GM19035 (cell line): ENCODE data around the gene RRP1B.
A peak's percentile ranks its signal among the peaks of the same experiment; 100 is the strongest.
"Not testable (repeated sequence)": the region's sequence is repeated elsewhere in the genome, so short reads cannot be mapped to it uniquely, and the experiment has no call there.

ENCODE experiments used
- ATAC-seq: cut with Tn5 transposase; IDR thresholded peaks from one replicate; pipeline ENCODE4 v1.9.1; 2021; ENCODE audit not compliant: unreplicated experiment

RRP1B gene, protein sequence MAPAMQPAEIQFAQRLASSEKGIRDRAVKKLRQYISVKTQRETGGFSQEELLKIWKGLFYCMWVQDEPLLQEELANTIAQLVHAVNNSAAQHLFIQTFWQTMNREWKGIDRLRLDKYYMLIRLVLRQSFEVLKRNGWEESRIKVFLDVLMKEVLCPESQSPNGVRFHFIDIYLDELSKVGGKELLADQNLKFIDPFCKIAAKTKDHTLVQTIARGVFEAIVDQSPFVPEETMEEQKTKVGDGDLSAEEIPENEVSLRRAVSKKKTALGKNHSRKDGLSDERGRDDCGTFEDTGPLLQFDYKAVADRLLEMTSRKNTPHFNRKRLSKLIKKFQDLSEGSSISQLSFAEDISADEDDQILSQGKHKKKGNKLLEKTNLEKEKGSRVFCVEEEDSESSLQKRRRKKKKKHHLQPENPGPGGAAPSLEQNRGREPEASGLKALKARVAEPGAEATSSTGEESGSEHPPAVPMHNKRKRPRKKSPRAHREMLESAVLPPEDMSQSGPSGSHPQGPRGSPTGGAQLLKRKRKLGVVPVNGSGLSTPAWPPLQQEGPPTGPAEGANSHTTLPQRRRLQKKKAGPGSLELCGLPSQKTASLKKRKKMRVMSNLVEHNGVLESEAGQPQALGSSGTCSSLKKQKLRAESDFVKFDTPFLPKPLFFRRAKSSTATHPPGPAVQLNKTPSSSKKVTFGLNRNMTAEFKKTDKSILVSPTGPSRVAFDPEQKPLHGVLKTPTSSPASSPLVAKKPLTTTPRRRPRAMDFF

DNA sequence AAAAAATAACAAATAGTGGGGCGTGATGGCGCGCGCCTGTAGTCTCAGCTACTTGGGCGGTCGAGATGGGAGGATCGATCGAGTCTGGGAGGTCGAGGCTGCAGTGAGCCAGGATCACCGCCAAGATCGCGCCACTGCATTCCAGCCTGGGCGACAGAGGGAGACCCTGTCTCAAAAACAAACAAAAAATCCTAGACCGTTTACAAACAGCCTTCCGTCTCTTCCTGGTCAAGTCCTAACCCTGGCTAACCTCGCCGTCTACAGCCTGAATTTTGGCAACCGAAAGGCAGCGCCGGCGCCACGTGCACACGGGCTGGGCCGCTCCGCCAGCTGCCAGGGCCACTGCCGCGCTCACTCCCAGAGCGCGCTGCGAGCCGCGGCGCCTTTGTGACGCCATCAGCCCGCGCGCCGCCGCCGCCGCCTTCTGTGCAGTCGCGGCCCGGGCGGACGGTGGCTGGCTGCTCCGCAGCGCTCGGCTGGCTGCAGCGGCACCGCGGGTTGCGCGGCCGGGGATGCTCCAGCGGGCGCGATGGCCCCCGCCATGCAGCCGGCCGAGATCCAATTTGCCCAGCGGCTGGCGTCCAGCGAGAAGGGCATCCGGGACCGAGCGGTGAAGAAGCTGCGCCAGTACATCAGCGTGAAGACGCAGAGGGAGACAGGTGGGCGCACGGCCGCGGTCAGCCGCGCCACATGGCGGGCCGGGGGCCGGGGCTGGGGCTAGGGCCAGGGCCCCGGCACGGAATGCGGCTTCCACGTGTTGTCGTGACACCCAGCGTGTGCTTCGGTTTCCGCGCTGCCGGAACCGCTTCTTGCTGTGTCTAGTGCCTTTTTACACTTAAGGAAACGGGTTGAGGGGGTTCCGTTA is at the start of gene RRP1B, which contains the start of gene HSF2BP:
Gene RRP1B (plus strand): TSS at position 425 of the 865 bp plus-strand sequence. CDS start 105 bp downstream, at position 530.
Gene HSF2BP (minus strand): TSS at position 353 of the 865 bp plus-strand sequence. CDS start 1,392 bp downstream, outside the sequence.
- ATAC-seq: peak; percentile 81

DNA sequence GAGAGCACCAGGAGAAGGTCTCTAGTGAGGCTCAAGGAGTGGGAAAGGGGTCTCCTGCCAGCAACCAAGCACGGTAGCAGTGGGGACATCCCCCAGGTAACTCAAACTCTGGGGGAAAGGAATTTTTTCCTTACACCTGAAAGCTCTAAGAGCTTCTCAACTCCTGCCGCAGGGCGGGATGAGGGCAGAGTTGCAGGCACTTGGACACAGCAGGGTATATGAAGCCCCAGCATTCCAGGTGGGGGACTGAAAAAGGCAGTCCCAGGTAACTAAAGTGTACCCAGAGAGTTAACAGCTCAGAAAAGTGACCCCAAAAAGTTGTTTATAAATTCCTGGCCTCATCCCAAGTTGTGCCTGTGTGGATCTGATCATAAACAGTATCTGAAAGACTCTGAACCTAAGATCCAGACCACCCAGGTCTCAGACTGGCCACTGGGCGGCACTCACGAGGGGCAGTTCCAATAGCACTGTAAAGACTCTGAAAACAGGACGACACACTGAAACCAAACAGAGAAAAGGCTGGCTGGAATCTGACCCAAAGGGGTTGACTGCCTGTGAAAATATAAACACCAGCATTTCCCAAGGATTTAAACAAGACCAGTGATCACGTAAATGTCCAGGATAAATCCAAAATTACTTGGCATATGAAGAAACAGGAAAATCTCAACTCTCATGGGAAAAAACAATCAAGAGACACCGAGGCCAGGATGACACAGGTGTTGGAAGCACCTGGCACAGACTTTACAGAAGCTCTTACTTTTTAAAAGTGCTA is 47.6 kb upstream of the RRP1B start:
- no peak for ATAC-seq

DNA sequence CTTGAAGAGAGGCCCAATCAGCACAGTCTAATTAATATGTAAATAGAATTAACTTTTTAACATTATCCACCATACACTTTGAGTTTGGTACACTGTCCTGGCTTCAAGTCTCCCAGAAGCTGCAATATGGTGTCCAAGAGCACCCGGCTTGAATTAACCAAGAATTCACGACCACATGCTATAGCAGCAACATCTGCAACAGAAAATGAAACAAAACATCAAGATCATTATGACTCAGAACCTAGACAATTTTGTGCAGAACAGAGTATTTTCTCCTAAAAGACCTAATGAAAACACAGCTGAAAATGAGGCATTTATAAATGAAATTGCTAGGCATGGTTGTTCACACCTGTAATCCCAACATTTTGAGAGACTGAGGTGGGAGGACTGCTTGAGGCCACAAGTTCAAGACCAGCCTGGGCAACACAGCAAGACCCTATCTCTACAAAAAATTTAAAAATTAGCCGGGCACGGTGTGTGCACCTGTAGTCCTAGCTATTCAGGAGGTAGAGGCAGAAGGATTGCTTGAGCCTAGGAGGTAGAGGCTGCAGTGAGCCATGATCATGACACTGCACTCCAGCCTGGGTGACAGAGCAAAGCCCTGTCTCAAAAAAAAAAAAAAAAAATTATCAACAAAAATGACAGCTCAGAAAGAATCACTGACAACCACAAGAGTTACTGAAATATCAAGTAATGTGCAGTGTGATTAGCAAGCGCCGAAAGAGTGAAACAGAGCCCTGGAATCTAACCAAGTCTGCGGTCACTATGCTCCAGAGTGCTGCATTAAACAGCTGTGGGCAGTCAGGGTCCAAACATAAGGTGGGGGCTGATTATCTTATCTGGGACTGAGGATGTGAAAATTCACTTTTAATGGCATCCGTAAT is 45.4 kb upstream of the RRP1B start:
- no peak for ATAC-seq

DNA sequence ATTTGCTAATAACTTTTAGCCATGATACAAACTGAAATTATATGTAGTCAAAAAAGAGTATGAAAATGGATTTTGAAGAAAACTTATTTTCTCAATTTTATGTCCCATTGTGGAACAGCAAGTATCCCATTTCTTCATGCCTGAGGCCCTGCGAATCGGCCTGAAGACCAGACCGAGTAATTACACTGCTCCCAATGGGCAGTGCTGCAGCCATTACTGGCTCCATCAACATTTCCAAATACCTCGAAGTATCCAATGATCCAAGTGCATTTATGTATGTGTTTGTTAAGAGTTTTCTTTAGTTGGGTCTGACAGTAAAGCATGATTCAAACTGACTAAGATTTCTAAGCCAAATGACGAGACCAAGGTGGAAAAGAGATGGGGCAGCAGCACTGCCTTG is 44.5 kb upstream of the RRP1B start:
- no peak for ATAC-seq

DNA sequence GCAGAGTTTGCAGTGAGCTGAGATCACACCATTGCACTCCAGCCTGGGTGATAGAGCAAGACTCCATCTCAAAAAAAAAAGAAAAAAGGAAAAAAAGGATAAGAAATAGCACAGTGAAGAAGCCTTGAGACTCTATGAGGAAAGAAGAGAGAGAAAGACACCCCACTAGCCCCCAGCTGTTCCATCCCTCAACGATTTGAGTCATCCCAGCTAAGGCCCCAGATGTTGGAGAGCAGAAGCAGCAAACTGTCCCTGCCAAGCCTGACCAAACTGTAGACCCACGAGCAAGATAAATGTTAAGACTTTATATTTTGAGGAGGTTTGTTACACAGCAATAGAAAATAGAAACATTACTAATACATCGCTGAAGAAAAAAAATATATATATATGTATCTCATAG is 42.5 kb upstream of the RRP1B start:
- ATAC-seq: not testable (repeated sequence)

DNA sequence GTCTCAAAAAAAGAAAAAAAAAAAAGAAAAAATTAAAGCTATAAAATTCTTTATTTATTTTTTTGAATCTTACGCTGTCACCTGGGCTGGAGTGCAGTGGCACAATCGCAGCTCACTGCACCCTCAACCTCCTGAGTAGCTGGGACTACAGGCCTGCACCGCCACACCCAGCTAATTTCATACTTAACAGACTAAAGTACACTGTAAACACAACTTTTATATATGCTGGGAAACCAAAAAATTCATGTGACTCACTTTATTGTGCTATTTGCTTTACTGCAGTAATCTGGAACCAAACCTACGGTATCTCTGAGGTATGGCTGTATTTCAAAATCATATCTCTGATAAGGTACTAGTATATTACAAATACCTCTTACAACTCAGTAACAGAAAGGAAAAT is 40.4 kb upstream of the RRP1B start:
- ATAC-seq: no peak

DNA sequence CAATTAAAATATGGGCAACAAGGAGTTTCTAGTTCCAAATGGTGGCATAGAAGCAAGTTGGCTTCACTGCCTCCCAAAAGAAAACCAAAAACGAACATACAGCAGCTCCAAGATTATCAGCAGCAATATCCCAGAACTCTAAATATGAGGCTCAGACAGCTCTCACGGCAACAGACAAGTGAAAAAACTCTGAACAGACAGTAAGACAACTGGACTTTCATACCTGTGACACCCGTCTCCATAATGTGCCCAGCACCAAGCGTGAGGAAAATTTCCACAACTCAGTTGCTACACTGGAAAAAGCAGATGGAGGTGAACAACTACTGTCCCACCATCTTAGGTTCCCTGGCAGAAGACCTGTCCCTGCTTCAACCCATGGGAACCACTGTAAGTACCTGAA is 40.0 kb upstream of the RRP1B start:
- ATAC-seq: no peak

DNA sequence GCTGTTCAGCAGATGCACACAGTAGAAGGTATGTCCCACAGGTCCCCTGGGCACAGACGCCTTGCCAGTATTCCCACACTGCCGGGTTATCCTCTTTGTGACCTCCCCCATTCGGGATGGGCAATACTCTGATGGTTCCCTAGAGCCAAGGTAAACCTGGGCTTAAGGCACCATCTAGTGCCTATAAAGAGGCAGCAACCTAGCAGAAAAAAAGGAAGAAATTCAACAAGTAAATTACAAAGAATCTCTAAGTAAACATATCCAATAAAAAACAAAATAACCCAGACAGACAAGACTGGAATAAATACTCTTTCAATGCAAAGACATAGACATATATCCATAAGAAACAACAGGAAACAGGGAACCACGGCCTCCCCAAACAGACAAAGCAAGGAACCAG is 39.5 kb upstream of the RRP1B start:
- no peak for ATAC-seq

DNA sequence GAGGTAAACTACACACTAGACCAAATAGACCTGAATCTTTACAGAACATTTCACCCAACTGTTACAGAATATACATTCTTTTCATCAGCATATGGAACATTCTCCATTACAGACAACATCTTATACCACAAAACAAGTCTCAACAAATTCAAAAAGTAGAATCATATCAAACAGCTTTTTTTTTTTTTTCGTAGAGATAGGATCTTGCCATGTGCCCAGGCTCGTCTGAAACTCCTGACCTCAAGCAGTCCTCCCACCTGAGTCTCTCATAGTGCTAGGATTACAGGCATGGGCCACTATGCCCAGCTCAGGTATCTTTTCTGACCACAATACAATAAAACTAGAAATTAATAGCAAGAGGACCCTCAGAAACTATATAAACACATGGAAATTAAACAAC is 36.6 kb upstream of the RRP1B start:
- ATAC-seq: no peak

DNA sequence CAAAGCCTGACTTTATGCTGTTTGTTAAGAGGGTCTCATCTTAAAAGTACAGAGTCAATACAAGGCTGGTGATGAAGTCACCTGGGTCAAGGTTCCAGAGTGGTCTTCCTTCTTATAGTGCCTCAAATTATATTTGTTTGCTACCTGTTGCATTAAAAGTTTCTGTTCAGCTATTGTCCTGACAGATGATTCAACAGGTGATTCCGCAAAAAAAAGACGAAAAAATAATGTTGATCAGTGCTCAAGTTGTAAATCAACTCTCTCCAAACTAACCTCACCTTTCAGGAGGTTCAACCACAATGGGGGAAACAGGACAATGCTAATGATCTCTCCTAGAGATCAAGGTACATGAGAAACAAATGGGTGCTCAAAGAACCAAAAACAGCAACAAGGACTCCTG is 35.8 kb upstream of the RRP1B start:
- no peak for ATAC-seq

DNA sequence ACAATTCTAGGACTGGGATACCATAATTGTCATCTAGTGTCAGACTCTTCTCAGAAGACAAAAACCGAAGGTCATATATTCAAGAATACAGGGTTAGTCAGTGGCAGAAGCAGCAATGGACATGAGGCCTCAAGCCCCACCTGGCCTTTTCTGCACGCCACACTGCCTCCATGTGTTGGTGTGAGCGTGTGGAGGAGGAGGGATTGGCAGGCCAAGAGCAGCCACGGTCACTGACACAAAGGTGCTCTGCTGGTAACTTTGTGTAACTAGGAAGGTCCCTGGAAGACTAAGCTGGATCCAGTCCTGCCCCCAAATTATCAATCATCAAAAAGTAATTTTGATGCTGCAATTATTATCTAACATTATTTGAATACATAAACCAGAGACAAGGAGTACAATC is 35.0 kb upstream of the RRP1B start:
- no peak for ATAC-seq

DNA sequence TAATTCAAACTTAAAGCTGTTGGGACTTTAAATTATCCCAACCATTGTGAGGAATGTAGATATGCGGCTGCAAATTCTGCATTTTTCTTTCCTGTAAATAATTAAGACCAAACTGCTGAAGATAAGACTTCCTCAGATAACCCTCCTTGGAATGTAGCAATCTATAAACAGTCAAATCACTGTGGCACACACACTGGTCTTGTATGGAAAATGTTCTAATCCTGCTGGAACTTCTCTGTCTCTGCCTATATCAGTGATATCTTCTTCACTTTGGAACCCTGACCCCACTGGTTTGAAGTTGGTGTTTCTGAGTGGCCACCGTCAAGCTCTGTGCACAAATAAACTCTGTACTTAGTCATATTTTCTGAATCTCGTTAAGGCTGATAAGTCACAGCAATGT is 33.0 kb upstream of the RRP1B start:
- ATAC-seq: no peak

DNA sequence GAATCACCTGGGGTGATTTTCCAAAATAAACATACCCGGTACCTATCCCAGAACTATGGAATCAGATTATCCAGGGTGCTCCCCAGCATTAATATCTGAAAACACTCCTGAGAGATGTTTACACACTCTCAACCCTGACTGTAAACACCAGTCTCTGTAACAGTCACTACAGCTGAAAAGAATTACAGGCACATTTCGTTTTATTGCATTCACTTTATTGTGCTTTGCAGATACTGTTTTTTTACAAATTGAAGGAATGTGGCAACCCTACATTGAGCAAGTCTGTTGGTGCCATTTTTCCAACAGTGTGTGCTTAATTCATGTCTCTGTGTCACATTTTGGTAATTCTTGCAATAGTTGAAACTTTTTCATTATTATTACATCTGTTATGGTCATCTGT is 31.8 kb upstream of the RRP1B start:
- no peak for ATAC-seq

DNA sequence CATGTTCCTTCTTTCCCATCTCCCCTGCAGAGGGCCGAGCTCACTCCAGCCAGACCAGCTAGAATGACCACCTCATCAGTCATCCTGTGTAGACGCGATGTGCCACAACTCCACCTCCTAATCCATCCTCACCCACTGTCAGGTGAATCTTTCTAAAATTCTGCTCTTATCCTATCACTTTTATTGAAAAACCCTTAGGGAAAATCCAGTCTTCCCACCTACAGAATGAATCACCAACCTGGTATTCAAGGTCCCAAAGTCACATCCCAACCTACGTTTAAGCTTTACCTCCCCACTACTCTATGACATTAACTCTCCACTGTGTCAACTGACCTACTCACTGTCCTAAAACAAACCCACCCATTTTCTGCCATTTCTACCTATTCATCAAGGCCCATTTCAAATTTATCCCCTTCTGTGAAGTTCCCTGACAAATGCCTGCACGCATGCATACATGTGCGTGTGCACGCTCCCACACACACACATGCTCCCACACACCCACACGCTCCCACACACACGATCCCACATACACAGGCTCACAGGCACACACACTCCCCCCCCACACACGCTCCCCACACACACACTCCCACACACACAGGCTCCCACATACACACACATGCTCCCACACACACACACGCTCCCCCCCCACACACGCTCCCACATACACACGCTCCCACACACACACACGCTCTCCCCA is 27.8 kb upstream of the RRP1B start:
- ATAC-seq: no peak

DNA sequence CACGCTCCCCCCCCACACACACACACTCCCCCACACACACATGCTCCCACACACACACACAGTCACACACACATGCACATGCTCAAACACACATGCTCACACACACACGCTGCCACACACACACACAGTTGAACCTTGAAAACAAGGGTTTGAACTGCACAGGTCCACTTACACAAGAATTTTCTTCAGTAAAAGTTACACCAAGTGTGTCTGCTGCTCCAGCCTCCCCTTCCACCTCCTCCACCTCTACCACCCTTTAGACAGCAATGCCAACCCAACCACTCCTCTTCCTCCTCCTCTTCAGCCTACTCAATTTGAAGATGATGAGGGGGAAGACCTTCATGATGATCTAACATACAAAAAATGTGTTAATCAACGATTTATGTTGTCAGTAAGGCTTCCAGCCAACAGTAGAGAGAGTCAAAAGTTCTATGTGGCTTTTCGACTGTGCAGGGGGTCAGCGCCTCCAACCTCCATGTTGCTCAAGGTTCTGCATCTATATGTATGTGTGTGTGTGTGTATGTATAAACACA is 26.9 kb upstream of the RRP1B start:
- no peak for ATAC-seq

DNA sequence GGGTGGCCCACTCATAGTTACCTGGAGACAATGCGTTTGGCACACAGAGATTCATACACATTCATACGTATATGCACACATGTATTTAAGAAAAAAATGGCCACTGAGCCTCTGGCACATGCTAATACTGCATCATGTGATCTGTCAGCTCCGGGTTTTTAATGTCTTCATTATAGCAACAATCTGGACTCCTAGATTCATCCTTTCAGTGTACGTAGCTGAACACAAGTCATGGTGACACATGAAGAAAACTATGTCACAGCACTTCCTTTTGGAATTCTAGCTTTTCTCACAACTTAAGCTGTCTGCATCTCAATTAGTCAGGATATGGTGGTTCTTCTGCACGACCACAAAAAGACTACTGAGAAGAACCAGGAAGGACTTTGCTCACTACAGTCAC is 24.7 kb upstream of the RRP1B start:
- ATAC-seq: no peak

DNA sequence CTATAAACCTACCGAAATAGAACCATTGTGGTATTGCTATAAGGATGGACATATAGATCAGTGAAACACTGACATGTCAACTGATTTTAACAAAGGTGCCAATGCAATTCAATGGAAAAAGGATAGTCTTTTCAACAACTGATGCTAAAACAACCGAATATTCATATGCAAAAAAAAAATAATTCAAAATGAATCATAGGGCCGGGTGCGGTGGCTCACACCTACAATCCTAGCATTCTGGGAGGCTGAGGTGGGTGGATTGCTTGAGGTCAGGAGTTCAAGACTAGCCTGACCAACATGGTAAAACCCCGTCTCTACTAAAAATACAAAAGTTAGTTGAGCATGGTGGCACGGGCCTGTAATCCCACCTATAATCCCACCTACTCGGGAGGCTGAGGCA is 23.9 kb upstream of the RRP1B start:
- no peak for ATAC-seq

DNA sequence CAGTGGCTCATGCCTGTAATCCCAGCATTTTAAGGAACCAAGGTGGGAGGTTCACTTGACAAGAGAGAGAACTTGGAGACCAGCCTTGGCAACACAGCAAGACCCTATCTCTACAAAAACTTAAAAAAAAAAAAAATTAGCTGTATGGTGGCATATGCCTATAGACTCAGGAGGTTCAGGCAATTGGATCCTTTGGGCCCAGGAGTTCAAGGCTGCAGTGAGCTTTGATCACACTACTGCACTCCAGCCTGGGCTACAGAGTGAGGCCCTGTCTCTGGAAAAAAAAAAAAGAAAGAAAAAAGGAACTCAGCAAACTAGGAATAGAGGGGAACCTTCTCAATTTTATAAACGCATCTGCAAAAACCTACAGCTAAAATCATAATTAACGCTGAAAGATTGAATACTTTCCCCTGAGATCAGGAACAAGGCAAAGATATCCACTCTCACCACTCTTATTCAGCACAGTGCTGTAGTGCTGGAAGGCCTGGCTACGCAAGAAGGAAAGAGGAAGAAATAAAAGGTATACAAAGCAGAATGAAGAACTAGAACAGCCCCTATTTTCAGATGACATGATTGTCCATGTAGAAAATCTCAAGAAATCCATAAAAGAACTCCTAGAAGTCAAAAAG is 21.7 kb upstream of the RRP1B start:
- ATAC-seq: no peak
